Neural progenitor cell (in vitro differentiated cells): ENCODE results near the gene PERM1. TPM values are rescaled to one million over a fixed set of nuclear protein-coding genes. Genes with fewer than 3 reads are reported as not detected.

Source experiments
- DNase-seq: peaks from one replicate; pipeline ENCODE4 v3.0.0-alpha.2; 2016; ENCODE audit warnings: low spot score
- H2AFZ ChIP-seq: fragments of 200-600 bp; sonication (generic); replicated peaks from 2 replicates; pipeline ENCODE4 v1.6.1; 2016; ENCODE audit warnings: antibody characterized with exemption
- H3F3A ChIP-seq: fragments of 200-600 bp; sonication (generic); 2 replicates; pipeline ENCODE4 v1.6.1; 2016; ENCODE audit warnings: antibody characterized with exemption, low read depth
- H3K27ac ChIP-seq: fragments of 200-600 bp; sonication (generic); 2 replicates; pipeline ENCODE4 v1.5.1; 2016; ENCODE audit warnings: mild to moderate bottlenecking
- H3K27me3 ChIP-seq: fragments of 200-600 bp; sonication (generic); 2 replicates; pipeline ENCODE4 v1.6.1; 2016; ENCODE audit warnings: mild to moderate bottlenecking, moderate library complexity
- H3K36me3 ChIP-seq: fragments of 200-600 bp; sonication (generic); 2 replicates; pipeline ENCODE4 v1.5.1; 2016
- H3K4me1 ChIP-seq: fragments of 200-600 bp; sonication (generic); 2 replicates; pipeline ENCODE4 v1.6.1; 2016; ENCODE audit warnings: mixed run types
- H3K4me2 ChIP-seq: fragments of 200-600 bp; sonication (generic); 2 replicates; pipeline ENCODE4 v1.6.1; 2016
- H3K4me3 ChIP-seq: fragments of 200-600 bp; sonication (generic); 2 replicates; pipeline ENCODE4 v1.5.1; 2016
- H3K79me2 ChIP-seq: fragments of 200-600 bp; sonication (generic); 2 replicates; pipeline ENCODE4 v1.6.1; 2016; ENCODE audit warnings: low read depth
- H3K9ac ChIP-seq: fragments of 200-600 bp; sonication (generic); 2 replicates; pipeline ENCODE4 v1.6.1; 2016
- H3K9me3 ChIP-seq: fragments of 200-600 bp; sonication (generic); 2 replicates; pipeline ENCODE4 v1.5.1; 2016; ENCODE audit warnings: low read depth
- H4K20me1 ChIP-seq: fragments of 200-600 bp; sonication (generic); 2 replicates; pipeline ENCODE4 v1.6.1; 2016; ENCODE audit warnings: low read depth
- H3K27ac Mint-ChIP-seq: 3 replicates; pipeline ENCODE4 v1.8.0; 2021; ENCODE audit warnings: mixed read lengths
- H3K27me3 Mint-ChIP-seq: 2 replicates; pipeline ENCODE4 v1.8.0; 2022; ENCODE audit warnings: low read depth, mild to moderate bottlenecking, inconsistent platforms, moderate library complexity, mixed read lengths; ENCODE audit not compliant: insufficient read depth
- H3K36me3 Mint-ChIP-seq: 3 replicates; pipeline ENCODE4 v1.8.0; 2021; ENCODE audit warnings: mixed read lengths
- H3K4me1 Mint-ChIP-seq: 3 replicates; pipeline ENCODE4 v1.8.0; 2021; ENCODE audit warnings: mixed read lengths
- H3K4me3 Mint-ChIP-seq: 3 replicates; pipeline ENCODE4 v1.8.0; 2021; ENCODE audit warnings: mild to moderate bottlenecking, moderate library complexity, mixed read lengths
- H3K9me3 Mint-ChIP-seq: 3 replicates; pipeline ENCODE4 v1.8.0; 2020; ENCODE audit warnings: mixed read lengths
- CTCF ChIP-seq: fragments of 200-600 bp; sonication (generic); IDR thresholded peaks from 2 replicates; pipeline ENCODE4 v1.5.1; 2017; ENCODE audit warnings: antibody characterized with exemption, mild to moderate bottlenecking
- EZH2 ChIP-seq: fragments of 200-600 bp; sonication (generic); IDR thresholded peaks from 2 replicates; pipeline ENCODE4 v1.6.1; 2017; ENCODE audit warnings: antibody characterized with exemption, mild to moderate bottlenecking, moderate library complexity
- EZH2phosphoT487 ChIP-seq: fragments of 200-600 bp; sonication (generic); IDR thresholded peaks from 2 replicates; pipeline ENCODE4 v1.6.1; 2017; ENCODE audit warnings: antibody characterized with exemption
- total RNA-seq: library from RNA; depleted of rRNA; stranded (reverse); fragments of >200 nt; gene quantifications from 2 replicates; pipeline ENCODE4 v1.2.3, GENCODE V29; 2015; ENCODE audit warnings: low replicate concordance

The PERM1 gene
- total RNA-seq, 1 donor from 2014 or later, result not detected

GRCh38 chr1:953524-954320 is 28.2 kb downstream of the PERM1 start:
- Histone ChIP-seq H3K4me1 (peaks cover 4% of the 10 kb centered on the region), H3F3A (no peaks in the 10 kb centered on the region), H3K79me2 (peaks cover 19% of the 10 kb centered on the region), H3K27ac (no peak overlapping the region), H3K4me2 (no peak overlapping the region), H3K9ac (no peak overlapping the region), H3K4me3 (no peak overlapping the region), H3K36me3 (no peaks in the 10 kb centered on the region), H4K20me1 (peaks cover 53% of the 10 kb centered on the region), H3K27me3 (no peaks in the 10 kb centered on the region), H2AFZ (no peak overlapping the region), H3K9me3 (no peaks in the 10 kb centered on the region)
- H3K27me3 Mint-ChIP-seq, result peaks cover 4% of the 10 kb centered on the region
- H3K4me3 Mint-ChIP-seq, result no peak overlapping the region
- H3K27ac Mint-ChIP-seq, result no peak overlapping the region
- DNase-seq, result no peak
- no peak for TF ChIP-seq CTCF
- TF ChIP-seq EZH2, result no peak
- TF ChIP-seq EZH2phosphoT487, result no peak
- peaks cover 11% of the 10 kb centered on the region for H3K4me1 Mint-ChIP-seq
- no peaks in the 10 kb centered on the region for H3K9me3 Mint-ChIP-seq
- H3K36me3 Mint-ChIP-seq, result peaks cover 31% of the 10 kb centered on the region

GRCh38 chr1:952603-953002 is 29.3 kb downstream of the PERM1 start:
- Histone ChIP-seq H3K27ac (no peak overlapping the region), H3K36me3 (no peaks in the 10 kb centered on the region), H3K4me2 (no peak overlapping the region), H4K20me1 (peaks cover 56% of the 10 kb centered on the region), H2AFZ (no peak overlapping the region), H3K4me1 (no peaks in the 10 kb centered on the region), H3K9ac (no peak overlapping the region), H3K27me3 (no peaks in the 10 kb centered on the region), H3K79me2 (peaks cover 8% of the 10 kb centered on the region), H3K4me3 (no peak overlapping the region), H3F3A (no peaks in the 10 kb centered on the region), H3K9me3 (no peaks in the 10 kb centered on the region)
- DNase-seq, result no peak
- TF ChIP-seq EZH2phosphoT487 (no peak), CTCF (no peak), EZH2 (no peak)
- H3K36me3 Mint-ChIP-seq, result peaks cover 29% of the 10 kb centered on the region
- H3K4me1 Mint-ChIP-seq, result peaks cover 6% of the 10 kb centered on the region
- peaks cover 6% of the 10 kb centered on the region for H3K27me3 Mint-ChIP-seq
- H3K9me3 Mint-ChIP-seq, result no peaks in the 10 kb centered on the region
- no peak overlapping the region for H3K27ac Mint-ChIP-seq
- no peak overlapping the region for H3K4me3 Mint-ChIP-seq

- no peaks in the 10 kb centered on the region for H3K9me3 Mint-ChIP-seq
- Histone ChIP-seq H3K9ac (no peak overlapping the region), H3K79me2 (peaks cover 4% of the 10 kb centered on the region), H3K36me3 (no peaks in the 10 kb centered on the region), H3K4me3 (no peak overlapping the region), H3K4me2 (no peak overlapping the region), H3F3A (no peaks in the 10 kb centered on the region), H4K20me1 (peaks cover 56% of the 10 kb centered on the region), H3K4me1 (no peaks in the 10 kb centered on the region), H3K9me3 (no peaks in the 10 kb centered on the region), H2AFZ (no peak overlapping the region), H3K27ac (no peak overlapping the region), H3K27me3 (no peaks in the 10 kb centered on the region)
- peaks cover 28% of the 10 kb centered on the region for H3K36me3 Mint-ChIP-seq
- H3K4me3 Mint-ChIP-seq, result no peak overlapping the region
- H3K4me1 Mint-ChIP-seq, result peaks cover 3% of the 10 kb centered on the region
- H3K27ac Mint-ChIP-seq, result no peak overlapping the region
- no peak for DNase-seq
- no peak for TF ChIP-seq EZH2phosphoT487
- no peak for TF ChIP-seq EZH2
- TF ChIP-seq CTCF, result no peak
- peaks cover 6% of the 10 kb centered on the region for H3K27me3 Mint-ChIP-seq
Observed at GRCh38 chr1:952201-952600, 29.7 kb downstream of the PERM1 start.
